ENCODE results near the gene NRXN3. TPM values are rescaled to one million over a fixed set of nuclear protein-coding genes. Genes with fewer than 3 reads are reported as not detected.
"Not testable (repeated sequence)": the region's sequence is repeated elsewhere in the genome, so short reads cannot be mapped to it uniquely, and the experiment has no call there.

The NRXN3 gene
- total and polyA plus RNA-seq, 7 donors: 0.06 to 0.74 (median 0.15) TPM

DNA sequence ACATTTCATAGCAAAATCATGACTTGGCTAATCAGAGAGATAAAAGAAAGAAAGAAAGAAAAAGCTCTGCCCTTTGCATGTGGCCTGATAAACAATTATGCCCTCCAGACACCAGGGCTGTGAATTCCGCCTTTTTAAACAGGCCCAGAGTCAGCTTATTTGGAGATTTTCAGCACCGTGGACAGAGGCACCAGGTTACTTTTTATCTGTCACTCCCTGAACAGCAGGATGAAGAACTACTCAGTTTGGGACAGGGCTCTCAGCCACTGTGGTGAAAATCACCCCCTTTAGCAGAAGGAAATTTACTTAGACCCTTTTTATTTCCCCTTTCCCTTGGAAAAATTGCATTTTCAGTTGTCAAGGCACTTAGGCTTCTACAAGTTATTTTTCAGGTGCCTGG is 359.9 kb downstream of the NRXN3 start:
- 11 to 16% (median 14%) methylated on average over 2 of the region's 2 CpGs for WGBS, 3 donors
- intact Hi-C loops (cut with DNase I): no loop called here
- no peak for ATAC-seq

GRCh38 chr14:78534141-78534540 is 364.0 kb downstream of the NRXN3 start:
- H3K9me3 ChIP-seq: peaks cover 3% of the 10 kb centered on the region
- H3K36me3 ChIP-seq (ENCODE audit: insufficient read depth in 1 of 2, low read depth in 1 of 2): no peaks in the 10 kb centered on the region
- ATAC-seq: no peak
- WGBS, 3 donors: 62 to 72% (median 67%) methylated on average over 2 of the region's 2 CpGs
- no peak for DNase-seq
- no peaks in the 10 kb centered on the region for H3K27me3 ChIP-seq (ENCODE audit: insufficient read depth in 3 of 3, low read length in 2 of 3)
- H3K4me1 ChIP-seq: no peaks in the 10 kb centered on the region
- H3K4me3 ChIP-seq: no peak overlapping the region
- H3K27ac ChIP-seq: no peak overlapping the region
- TF ChIP-seq, protein P1, sequence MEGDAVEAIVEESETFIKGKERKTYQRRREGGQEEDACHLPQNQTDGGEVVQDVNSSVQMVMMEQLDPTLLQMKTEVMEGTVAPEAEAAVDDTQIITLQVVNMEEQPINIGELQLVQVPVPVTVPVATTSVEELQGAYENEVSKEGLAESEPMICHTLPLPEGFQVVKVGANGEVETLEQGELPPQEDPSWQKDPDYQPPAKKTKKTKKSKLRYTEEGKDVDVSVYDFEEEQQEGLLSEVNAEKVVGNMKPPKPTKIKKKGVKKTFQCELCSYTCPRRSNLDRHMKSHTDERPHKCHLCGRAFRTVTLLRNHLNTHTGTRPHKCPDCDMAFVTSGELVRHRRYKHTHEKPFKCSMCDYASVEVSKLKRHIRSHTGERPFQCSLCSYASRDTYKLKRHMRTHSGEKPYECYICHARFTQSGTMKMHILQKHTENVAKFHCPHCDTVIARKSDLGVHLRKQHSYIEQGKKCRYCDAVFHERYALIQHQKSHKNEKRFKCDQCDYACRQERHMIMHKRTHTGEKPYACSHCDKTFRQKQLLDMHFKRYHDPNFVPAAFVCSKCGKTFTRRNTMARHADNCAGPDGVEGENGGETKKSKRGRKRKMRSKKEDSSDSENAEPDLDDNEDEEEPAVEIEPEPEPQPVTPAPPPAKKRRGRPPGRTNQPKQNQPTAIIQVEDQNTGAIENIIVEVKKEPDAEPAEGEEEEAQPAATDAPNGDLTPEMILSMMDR (IDR thresholded peaks at IDR 0.05): no peak
- intact Hi-C loops (cut with DNase I): no loop called here

More for the DNA sequence above, 359.9 kb downstream of the NRXN3 start:
- TF ChIP-seq, protein P1 (IDR thresholded peaks at IDR 0.05): no peak
- no peak for DNase-seq
- H3K4me3 ChIP-seq: no peak overlapping the region
- no peaks in the 10 kb centered on the region for H3K9me3 ChIP-seq
- no peaks in the 10 kb centered on the region for H3K36me3 ChIP-seq (ENCODE audit: insufficient read depth in 1 of 2, low read depth in 1 of 2)
- no peaks in the 10 kb centered on the region for H3K4me1 ChIP-seq
- H3K27me3 ChIP-seq (ENCODE audit: insufficient read depth in 3 of 3, low read length in 2 of 3): no peaks in the 10 kb centered on the region
- H3K27ac ChIP-seq: no peak overlapping the region

GRCh38 chr14:78535041-78535440 is 364.9 kb downstream of the NRXN3 start:
- no peaks in the 10 kb centered on the region for H3K36me3 ChIP-seq (ENCODE audit: insufficient read depth in 1 of 2, low read depth in 1 of 2)
- intact Hi-C loops (cut with DNase I): no loop called here

GRCh38 chr14:78541788-78542187 is 371.6 kb downstream of the NRXN3 start:
- H3K9me3 ChIP-seq; H3K4me3 ChIP-seq; intact Hi-C loops (cut with DNase I); H3K27me3 ChIP-seq (ENCODE audit: insufficient read depth in 3 of 3, low read length in 2 of 3); DNase-seq; H3K36me3 ChIP-seq (ENCODE audit: insufficient read depth in 1 of 2, low read depth in 1 of 2); H3K27ac ChIP-seq; ATAC-seq; H3K4me1 ChIP-seq: not testable (repeated sequence)
- WGBS, 3 donors: 73 to 83% (median 73%) methylated on average over 2 of the region's 2 CpGs

More at GRCh38 chr14:78535041-78535440, 364.9 kb downstream of the NRXN3 start:
- Histone ChIP-seq H3K27ac (no peak overlapping the region), H3K4me3 (no peak overlapping the region), H3K9me3 (peaks cover 3% of the 10 kb centered on the region), H3K4me1 (no peaks in the 10 kb centered on the region), H3K27me3 (ENCODE audit: insufficient read depth in 3 of 3, low read length in 2 of 3) (no peaks in the 10 kb centered on the region)
- ATAC-seq (no peak), DNase-seq (no peak)
- TF ChIP-seq, protein P1 (IDR thresholded peaks at IDR 0.05): no peak

GRCh38 chr14:78543433-78543832 is 373.3 kb downstream of the NRXN3 start:
- Histone ChIP-seq H3K27me3 (ENCODE audit: insufficient read depth in 3 of 3, low read length in 2 of 3) (peaks cover 0 to 2% (median 0%) of the 10 kb centered on the region in 3 donors), H3K4me3 (no peak overlapping the region), H3K9me3 (no peaks in the 10 kb centered on the region), H3K27ac (no peak overlapping the region), H3K36me3 (ENCODE audit: insufficient read depth in 1 of 2, low read depth in 1 of 2) (no peaks in the 10 kb centered on the region), H3K4me1 (no peaks in the 10 kb centered on the region)
- WGBS, 3 donors: 31 to 52% (median 46%) methylated on average over 1 of the region's 1 CpG
- TF ChIP-seq, protein P1 (IDR thresholded peaks at IDR 0.05): no peak
- ATAC-seq (no peak), DNase-seq (no peak)
- intact Hi-C loops (cut with DNase I): no loop called here

Measured in psoas muscle (tissue), 8 donors.